Hepatic stellate cell (primary cell): ENCODE data around the gene CELSR1.

ENCODE experiments used
- DNase-seq: peaks from one replicate; pipeline ENCODE4 v3.0.0; 2011; ENCODE audit warnings: low spot score

CELSR1 gene

GRCh38 chr22:46394622-46395021 is 142.8 kb downstream of the CELSR1 start:
- no peak for DNase-seq

DNA sequence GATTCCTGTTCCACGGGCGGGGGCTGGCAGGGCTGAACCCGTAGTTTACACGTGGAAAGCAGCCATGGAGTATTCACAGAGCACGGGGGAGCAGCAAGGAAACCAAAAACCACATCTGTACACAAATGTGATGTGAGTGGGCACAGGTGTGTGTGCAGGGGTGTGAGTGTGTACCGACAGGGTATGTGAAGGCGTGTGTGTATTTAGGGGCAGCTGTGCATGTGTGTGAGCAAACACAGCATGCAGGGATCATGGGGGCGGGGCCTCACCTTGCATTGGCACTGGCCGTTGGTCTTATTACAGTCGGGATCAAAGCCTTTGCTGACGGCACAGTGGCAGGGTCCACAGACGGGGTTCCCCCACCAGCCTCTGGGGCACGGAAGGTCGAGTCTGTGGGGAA is 143.5 kb downstream of the CELSR1 start:
- DNase-seq = no peak

DNA sequence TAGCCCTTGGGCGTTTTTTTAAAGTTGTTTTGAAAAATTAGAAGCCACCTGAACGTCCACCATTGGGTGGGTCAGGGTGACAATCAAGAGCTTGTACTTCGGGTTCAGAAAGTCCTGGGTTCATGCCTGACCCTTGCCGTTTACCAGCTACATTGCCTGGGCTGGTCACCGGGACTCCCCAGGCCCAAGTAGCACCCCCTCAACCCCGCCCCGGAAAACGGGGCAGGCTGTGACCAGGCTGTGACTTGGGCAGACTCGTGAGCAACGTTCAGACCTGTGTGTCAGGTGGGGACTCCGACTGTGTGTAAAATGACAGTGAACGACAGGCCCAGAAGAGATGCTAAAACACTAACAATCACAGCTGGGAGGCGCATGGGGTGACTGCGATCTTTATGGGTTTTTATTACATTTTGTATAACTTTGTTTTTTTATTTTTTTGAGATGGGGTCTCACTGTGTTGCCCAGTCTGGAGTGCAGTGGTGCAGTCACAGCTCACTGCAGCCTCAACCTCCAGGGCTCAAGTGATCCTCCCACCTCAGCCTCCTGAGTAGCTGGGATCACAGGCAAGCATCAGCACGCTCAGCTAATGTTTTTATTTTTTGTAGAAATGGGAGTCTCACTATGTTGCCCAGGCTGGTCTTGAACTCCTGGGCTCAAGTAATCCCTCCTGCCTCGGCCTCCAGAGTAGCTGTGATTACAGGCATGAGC is 145.1 kb downstream of the CELSR1 start:
- no peak for DNase-seq

DNA sequence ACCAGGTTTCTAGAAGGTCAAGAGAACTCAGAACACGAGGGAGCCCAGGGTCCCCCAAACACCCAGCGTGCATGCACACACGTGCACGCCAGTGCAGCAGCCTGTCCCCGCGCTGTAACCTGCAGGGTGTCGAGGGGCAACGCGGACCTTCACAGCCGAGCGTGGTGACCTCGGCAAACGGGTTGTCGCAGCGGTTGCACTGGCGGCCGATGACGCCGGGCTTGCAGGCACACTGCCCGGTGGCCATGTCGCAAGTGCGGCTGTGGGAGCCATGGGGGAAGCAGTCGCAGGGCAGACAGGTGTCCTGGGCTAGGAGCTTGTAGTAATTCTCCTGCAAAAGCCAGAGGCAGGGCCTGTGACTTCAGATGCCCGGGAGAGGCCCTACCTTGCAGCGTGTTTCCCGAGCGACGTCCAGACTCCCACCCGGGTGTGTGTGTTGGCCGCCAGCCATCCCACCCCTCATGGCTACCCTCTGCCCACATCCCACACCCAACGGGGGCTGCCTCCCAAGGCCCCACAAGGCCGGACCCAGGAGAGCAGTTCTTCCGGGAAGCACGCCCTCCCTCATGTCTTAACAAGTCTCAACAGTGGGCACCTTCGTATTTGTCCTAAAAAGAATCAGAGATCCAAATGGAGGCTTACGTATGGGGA is 145.8 kb downstream of the CELSR1 start:
- DNase-seq = no peak

DNA sequence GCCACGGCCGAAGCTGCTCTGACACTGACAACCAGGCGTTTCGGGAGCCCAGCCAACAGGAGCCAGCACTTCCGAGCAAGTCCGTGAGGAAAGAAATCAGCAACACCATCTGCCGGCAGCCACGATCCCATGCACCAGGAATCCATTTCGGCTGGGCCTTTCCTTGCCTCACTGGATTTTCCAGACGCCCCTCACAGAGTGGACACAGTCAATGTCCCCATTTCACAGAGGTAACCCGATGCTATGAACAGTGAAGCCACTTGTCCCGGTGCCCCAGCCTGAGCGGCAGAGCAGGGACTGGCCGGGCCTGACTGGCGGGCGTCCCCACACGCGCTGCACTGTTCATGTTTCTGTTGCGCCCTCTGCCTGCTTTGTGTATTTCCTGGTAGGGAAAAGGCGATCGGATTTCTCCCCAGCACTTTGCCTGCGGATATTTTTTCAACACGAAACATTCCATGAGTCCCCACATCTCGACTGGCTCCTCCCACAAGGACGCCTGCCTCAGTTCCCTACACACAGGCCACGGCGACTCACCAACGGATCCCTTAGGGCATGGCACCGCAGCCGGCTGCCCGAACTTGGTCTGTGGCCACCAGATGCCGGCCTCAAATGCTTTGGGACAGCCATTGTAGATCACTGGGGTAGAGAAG is 146.6 kb downstream of the CELSR1 start:
- DNase-seq = peak; percentile 87

DNA sequence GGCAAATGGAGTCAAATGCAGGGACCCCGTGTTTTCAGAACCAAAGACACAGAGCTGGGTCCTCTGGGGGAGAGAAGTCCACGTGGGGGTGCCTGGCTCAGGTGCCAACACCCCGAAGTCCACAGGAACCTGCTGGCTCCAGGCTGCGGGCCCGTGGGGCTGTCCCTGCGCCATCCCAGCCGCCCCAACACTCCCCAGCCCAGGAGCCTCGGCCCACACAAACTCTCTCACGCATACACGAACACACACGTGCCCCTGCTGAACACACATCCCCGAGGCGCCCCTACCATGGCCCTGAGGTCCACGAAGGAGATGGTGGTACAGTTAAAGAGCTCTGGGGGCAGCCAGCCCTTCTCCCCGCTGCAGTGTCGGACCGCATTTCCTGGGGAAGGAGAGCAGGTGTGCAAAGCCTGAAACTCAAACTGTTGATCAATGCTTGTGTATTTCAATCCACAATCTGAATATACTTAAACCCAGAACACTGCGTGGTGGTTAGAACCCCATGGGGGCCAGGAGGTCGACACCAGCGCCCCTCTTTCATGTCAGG is 147.2 kb downstream of the CELSR1 start:
- no peak for DNase-seq

- no peak for DNase-seq
These were observed 148.3 kb downstream of the CELSR1 start for GRCh38 chr22:46389081-46389480.

- no peak for DNase-seq
These were observed 148.8 kb downstream of the CELSR1 start for GRCh38 chr22:46388647-46389046.

DNA sequence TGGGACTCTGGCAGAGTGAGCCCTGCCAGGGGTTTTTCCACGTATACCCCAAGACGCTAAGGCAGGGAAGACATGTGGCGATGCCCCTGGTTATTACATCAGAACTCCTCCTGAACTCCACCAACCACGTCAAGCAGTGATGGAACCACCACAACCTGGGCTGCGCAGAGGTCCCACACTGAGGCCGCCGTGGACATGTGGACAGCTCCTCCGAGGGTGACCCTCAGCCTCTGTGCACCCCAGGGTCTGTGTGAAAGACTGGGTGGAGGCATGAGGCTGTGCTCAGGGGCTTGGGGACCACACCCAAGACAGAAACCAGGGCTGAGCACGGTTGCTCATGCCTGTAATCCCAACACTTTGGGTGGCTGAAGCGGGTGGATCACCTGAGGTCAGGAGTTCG is 149.7 kb downstream of the CELSR1 start:
- DNase-seq = no peak

DNA sequence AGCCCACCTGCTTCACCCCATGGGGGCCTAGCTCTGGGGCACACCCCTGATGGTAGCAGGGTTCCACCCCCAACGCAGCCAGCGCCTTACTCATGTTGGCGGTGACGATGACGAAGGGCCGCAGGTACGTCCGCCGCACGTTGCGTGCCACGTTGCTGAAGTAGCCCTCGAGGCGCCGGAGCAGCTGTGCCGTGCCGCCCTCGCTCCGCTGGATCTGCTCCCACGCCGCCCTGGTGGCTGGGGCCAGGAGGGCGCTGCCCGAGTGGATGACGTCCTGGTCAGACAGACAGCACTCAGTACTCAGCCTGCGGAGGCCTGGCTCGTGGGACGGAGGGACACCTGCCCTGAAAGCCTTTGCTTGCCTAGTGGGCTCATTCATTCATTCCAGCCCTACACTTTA is 151.1 kb downstream of the CELSR1 start:
- no peak for DNase-seq

- no peak for DNase-seq
These were observed 154.9 kb downstream of the CELSR1 start for GRCh38 chr22:46382524-46382923.

GRCh38 chr22:46381731-46382130 is 155.7 kb downstream of the CELSR1 start:
- DNase-seq = no peak

DNA sequence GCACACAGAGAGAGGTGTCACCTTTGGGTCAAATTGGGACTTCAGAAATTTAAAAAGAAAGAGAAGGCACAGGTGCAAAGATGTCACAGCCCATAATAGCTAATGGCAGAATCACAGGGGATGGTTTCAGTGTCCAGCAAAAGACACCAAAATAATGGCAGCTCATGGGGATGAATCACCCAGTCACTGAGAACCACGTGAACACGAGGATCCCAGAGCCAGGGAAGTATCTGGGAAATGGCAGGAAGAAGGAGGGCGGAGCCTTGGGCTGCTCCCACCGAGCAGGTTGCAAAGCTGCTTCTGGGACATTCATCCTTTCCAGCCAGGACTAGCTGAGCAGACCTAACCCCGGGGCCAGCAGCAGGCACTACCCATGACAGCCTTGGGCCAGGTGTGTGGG is 156.3 kb downstream of the CELSR1 start:
- peak; percentile 49 for DNase-seq

- no peak for DNase-seq
These were observed 156.8 kb downstream of the CELSR1 start for GRCh38 chr22:46380581-46380980.

DNA sequence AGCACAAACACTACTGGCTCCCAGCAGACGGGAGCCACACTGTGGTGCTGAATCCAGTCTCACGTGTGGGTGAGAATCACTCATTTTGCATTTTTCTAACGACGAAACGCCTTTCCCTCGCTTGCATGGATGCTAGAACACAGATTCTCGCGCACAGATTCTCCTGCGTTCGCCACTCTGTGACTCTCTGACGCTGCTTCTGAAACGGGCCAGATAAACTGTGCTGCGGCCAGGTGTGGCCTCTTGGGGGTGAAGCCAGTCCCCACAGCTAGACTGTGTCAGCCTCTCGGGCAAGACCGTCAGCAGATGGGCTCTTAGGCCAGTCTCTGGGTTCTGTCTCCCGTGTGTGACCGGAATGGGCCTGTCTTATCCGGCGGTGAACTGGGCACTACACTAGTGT is 157.4 kb downstream of the CELSR1 start:
- no peak for DNase-seq

DNA sequence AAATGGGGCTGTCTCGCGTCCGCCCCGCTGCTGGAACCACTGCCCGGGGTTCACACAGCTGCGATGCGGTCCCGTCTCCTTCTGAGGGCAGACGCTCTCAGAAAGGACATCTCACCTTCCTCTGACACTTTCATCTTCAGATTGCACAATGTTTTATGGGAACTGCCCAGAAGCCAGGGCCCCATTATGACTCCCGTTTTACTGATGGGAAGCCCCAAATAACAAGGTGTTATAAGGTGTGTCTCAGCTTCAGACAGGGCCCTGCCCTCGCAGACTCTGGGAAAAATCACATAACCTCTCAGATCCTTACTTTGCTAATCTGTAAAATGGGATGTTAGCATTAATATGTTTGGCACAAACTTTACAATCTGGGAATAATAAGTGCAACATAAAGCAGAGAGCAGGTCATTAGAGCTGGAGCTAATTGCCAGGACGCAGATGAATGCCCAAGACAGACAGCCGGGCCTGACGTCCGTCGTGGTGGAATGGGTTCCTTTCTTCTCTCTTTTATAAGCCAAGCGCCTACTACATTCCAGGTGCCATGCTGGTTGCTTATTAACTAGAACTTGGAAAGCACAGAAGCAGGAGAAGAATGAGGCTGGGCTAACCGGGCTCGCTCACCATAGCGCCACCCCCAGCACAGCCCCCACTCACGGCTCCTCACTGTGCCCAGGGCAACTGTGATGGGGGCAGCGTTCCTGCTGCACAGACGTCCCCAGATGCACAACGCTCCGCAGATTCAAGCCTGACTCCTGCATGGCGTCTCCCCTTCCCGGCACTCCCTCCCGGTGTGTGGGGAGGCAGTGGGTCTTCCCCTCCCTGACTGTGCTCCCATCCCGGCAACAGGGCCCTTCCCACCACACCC is 158.1 kb downstream of the CELSR1 start:
- DNase-seq = no peak

- DNase-seq = no peak
These were observed 158.9 kb downstream of the CELSR1 start for GRCh38 chr22:46378426-46379065.

GRCh38 chr22:46377525-46378425 is 159.6 kb downstream of the CELSR1 start:
- DNase-seq = peak; percentile 64

GRCh38 chr22:46376908-46377524 is 160.4 kb downstream of the CELSR1 start:
- no peak for DNase-seq

DNA sequence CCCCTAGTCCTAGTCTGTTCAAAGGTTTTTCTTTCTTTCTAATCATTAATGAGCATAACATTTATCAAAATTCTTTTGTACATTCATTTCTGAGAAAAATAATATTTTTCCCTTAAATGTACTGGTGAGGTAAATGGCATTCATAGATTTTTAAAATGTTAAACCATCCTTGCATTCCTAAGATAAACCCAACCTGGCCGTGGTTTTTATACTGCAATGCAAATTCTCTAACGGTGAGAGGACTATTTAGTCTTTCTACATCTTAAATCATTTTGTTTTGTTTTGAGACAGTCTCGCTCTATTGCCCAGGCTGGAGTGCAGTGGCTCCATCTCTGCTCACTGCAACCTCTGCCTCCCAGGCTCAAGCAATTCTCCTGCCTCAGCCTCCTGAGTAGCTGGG is 161.3 kb downstream of the CELSR1 start:
- DNase-seq = no peak
